SK-N-SH treated with all-trans-retinoic acid at 6 μM for 48 hours (cell line): ENCODE results near the gene RIPOR3.

Experiments used
- OSR1 ChIP-seq: fragments of 250-450 bp; sonication (Bioruptor Pico); IDR thresholded peaks from 2 replicates; pipeline ENCODE4 v1.8.0; 2022; ENCODE audit warnings: moderate library complexity, mild to moderate bottlenecking, inconsistent platforms
- TOX ChIP-seq: fragments of 250-450 bp; sonication (Bioruptor Pico); IDR thresholded peaks from 2 replicates; pipeline ENCODE4 v1.8.0; 2021; ENCODE audit warnings: mild to moderate bottlenecking, moderate library complexity, borderline replicate concordance
- ZC3H10 ChIP-seq: fragments of 250-450 bp; sonication (Bioruptor Pico); IDR thresholded peaks from 2 replicates; pipeline ENCODE4 v1.5.1; 2021; ENCODE audit warnings: mild to moderate bottlenecking, moderate library complexity
- ZFP30 ChIP-seq: fragments of 450-650 bp; formaldehyde crosslinking; IDR thresholded peaks from 2 replicates; pipeline ENCODE4 v1.5.0; 2022; ENCODE audit warnings: mild to moderate bottlenecking, moderate library complexity

GRCh38 chr20:50567860-50568548, 123.3 kb downstream of the RIPOR3 start:
- no peak for TF ChIP-seq ZFP30
- TF ChIP-seq ZC3H10 (CRISPR knock-in tag), result no peak
- no peak for TF ChIP-seq OSR1 (CRISPR knock-in tag)
- TF ChIP-seq TOX (CRISPR knock-in tag), result no peak
